Colon (tissue), 2 donors: ENCODE results near the gene ADPRHL1.

ENCODE experiments used
- FAIRE-seq: peaks from 2 replicates; lab custom pipeline; 2012; peaks lifted over from hg19 to GRCh38; lab: Jason Lieb, UNC
- donor health status: control.
- donor health status: control.

The ADPRHL1 gene

GRCh38 chr13:113415032-113415431 is 38.3 kb downstream of the ADPRHL1 start:
- FAIRE-seq = no peak

- FAIRE-seq = no peak
Measured at GRCh38 chr13:113414335-113414734, 39.0 kb downstream of the ADPRHL1 start.

- FAIRE-seq = no peak
Measured at GRCh38 chr13:113413898-113414282, 39.4 kb downstream of the ADPRHL1 start.

GRCh38 chr13:113413178-113413897 is 40.0 kb downstream of the ADPRHL1 start:
- no peak for FAIRE-seq

GRCh38 chr13:113412440-113412839 is 40.8 kb downstream of the ADPRHL1 start:
- FAIRE-seq = no peak

DNA sequence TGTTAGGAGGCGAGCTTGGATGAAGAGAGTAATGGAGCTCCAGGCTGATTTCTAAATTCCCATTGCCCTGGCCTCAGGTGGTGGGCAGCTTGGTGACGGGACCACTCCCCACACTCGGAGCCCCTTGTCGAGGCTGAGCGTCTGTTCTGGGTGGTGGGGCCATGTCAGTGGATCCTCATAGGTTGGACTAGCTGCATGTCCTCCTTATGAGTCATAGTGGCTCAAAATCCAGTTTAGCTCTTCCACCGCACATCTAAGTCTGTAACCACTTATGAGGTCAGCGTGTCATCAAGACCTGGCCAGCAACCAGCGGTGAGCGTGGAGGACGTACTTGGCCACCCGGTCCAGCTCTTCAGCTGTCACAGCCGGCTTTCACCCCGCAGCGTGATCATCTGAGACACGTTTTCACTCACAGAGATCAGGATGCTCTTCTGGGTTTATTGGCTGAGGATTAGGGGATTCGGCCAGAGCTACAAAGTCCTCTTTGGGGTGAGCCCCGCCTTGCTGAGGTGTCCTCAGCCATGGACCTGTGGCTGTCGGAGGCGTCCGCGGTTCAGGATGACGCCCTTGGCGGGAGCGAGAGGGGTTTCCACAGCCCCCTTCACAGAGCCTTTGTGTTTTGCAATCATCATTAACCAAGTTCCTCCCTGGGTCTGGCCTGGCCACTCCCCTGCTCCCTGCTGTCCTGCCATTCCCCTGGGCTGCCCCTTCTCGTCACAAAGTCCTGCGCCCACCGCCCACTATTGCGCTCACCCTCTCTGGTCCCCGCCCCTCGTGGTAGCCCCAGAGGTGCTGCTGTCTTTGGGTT is 41.9 kb downstream of the ADPRHL1 start:
- no peak for FAIRE-seq

- FAIRE-seq = no peak
Measured at GRCh38 chr13:113410472-113411201, 42.7 kb downstream of the ADPRHL1 start.

DNA sequence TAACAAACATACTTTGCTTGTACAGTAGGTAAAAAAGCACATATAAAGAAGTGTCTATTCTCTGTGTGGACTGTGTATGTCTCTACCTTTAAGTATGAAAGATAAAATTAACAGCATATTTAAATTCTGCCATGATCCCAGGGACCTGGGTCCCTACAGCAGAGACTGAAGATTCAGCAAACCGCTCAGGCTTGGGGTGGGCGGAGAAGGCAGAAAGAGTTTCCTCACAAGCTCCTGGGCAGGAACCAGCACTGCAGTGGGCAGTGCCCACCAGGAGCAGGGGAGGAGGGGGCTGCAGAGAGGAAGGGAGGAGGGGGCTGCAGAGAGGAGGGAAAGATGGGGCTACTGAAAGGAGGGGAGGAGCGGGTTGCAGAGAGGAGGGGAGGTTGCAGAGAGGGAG is 44.7 kb downstream of the ADPRHL1 start:
- FAIRE-seq = no peak

DNA sequence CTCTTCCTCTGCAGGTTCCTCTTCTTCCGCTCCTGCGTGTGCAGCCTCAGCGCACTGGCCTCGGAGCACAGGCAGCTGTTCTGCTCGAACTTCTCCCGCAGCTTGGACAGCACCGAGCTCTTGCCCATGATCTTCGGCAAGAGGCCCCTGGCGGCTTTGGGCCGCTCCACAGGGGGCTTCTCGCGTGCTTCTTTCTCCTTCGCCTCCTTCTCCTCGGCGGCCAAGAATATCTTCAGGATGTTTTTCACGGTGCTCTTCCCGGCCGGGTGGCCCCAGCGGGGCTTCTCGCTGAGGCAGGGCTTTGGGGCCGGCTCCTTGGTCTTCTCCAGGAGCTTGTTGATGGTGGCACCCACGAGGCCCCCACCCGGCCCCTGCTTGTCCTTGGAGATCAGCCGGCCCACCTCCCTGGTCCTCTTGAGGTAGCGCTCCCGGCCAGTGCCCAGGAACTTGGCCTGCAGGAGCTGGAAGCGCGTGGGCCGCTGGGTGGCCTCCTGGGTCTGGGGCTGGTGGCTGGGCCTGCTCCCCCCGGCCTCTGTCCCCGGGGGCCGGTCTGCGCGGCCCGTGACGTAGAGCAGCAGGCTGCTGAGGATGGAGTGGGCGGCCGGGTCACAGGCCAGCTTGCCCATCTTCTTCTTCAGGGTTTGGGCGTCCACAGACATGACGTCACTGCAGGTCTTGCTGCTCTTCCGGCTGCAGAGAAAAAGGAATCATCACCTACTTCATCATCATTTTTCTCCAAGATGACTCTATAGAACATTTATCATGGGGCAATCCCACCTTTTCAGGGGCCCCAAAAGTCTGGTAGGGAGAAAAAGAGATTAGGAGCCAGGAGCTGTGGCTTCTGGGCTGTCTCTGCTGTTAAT is 45.5 kb downstream of the ADPRHL1 start:
- no peak for FAIRE-seq

GRCh38 chr13:113407103-113407530 is 46.2 kb downstream of the ADPRHL1 start:
- no peak for FAIRE-seq

DNA sequence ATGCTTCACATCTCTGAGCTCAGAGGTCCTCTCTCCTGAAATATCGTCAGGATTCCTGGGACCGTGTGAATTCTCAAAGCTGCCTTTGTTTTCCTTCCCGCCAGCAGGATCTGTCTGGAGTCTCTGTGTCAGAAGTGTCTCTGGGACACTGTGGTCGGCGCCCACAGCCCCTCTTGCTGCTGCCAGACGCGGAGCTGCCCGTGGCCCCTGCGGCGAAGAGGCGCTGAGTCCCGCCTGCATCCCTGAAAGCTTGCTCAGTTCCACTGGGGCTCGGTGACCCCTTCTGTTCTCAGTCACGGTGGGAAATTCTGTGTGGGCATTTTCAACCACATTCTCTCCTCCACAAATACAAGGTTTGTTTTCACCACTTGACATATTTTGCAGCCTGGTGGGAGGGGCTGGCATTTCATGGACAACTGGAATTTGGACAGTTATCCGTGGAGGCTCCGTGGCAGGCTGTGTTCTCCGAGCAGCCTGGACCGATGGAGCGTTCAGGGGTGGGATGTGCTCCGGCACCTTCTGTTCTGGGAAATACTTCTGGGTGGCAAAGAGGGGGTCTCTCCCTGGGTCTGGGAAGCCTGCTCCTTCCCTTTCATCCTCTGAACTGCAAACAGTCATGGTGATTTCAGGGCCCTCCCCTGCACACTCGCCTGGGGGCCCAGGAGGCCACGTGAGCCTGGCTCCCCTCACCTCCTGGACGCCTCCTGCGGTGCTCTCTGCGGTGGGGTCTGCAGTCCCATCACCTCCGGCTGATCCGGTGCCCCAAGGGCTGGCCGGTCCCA is 46.8 kb downstream of the ADPRHL1 start:
- FAIRE-seq = no peak

DNA sequence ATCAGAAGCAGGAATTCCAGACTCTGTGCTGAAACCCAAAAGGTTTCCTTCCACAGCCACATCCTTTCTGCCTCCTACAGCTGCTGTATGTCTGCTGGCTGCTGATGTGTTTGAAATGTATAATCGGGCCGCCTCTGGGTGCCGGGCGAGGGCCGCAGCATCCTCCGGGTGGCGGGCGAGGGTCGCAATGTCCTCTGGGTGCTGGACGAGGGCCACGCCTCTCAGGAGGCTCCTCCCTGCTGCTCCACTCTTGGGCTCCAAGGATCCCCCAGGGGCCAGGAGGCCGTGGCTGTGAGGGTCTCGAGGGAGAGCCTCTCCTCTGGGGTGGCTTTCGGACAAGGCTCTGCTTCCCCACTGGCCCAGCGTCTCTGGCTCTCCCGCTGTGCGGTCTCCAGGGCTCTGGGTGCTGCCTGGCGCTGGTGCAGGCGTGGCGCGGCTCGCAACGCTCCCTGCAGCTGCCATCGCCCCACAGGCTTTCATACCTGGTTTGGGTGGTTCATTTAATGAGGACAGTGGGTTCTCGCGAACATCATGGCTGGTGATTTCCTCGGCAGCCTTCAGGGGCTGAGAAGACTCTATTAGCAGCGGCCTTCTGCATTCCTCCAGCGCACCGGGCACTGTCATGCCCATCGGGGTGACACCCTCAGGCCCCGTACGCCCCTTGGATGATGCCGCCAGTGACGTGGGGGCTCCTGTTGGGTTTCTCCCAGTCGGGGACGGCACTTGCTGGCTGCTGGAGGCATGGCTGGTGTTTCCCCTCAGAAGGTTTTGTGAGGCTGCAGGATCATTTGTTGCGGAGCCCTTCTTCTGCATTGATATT is 47.6 kb downstream of the ADPRHL1 start:
- no peak for FAIRE-seq

DNA sequence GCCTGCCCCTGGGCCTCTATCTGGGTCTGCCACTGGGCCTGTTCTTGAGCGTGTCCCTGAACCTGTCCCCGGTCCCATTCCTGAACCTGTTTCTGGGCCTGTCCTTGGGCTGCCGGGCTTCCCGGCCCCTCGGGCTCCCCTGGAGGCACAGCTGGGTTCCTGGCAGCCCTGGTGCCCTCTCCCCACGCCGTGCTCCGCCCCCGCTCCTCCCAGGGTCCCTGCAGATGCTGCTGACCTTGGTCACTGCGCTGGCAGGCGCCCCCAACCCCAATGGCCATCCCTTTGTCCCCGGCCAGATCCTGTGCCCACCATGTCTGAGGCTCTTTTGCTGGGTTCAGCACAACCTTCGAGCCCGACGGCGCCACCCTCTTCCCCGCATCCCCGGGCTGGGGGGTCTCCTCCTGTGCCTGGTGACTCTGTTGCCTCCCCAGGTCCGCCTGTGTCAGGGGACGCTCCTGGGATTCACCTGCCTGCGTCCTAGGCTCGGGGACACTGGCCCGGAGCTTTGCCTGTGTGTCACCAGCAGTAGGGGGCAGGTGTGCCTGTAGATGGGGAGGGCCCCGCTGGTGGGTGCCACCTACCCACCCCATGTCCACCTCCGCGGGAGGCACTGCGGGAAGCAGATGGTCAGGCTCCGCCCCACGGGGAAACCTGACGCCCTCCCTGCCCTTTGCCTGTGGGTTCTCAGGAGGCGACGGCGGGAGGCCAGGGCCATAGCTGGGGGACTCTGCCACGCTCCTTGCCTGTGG is 48.4 kb downstream of the ADPRHL1 start:
- FAIRE-seq = no peak

DNA sequence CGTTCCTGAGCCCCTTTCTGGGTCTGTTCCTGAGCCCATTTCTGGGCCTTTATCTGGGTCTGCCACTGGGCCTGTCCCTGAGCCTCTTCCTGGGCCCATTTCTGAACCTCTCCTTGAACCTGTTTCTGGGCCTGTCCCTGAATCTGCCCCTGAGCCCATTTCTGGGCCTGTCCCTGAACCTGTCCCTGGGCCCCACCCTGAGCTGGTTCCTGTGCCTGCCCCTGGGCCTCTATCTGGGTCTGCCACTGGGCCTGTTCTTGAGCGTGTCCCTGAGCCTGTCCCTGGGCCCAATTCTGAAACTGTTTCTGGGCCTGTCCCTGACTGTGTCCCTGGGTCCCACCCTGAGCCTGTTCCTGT is 48.9 kb downstream of the ADPRHL1 start:
- no peak for FAIRE-seq

- no peak for FAIRE-seq
Measured at GRCh38 chr13:113403255-113404104, 49.8 kb downstream of the ADPRHL1 start.

- FAIRE-seq = no peak
Measured at GRCh38 chr13:113402471-113403254, 50.6 kb downstream of the ADPRHL1 start.
